ENCODE data around the gene SLCO2B1. TPM values are rescaled to one million over a fixed set of nuclear protein-coding genes. Genes with fewer than 3 reads are reported as not detected.

Gene SLCO2B1
- total RNA-seq, 1 experiment from 2014 or later = 1.0 TPM

DNA sequence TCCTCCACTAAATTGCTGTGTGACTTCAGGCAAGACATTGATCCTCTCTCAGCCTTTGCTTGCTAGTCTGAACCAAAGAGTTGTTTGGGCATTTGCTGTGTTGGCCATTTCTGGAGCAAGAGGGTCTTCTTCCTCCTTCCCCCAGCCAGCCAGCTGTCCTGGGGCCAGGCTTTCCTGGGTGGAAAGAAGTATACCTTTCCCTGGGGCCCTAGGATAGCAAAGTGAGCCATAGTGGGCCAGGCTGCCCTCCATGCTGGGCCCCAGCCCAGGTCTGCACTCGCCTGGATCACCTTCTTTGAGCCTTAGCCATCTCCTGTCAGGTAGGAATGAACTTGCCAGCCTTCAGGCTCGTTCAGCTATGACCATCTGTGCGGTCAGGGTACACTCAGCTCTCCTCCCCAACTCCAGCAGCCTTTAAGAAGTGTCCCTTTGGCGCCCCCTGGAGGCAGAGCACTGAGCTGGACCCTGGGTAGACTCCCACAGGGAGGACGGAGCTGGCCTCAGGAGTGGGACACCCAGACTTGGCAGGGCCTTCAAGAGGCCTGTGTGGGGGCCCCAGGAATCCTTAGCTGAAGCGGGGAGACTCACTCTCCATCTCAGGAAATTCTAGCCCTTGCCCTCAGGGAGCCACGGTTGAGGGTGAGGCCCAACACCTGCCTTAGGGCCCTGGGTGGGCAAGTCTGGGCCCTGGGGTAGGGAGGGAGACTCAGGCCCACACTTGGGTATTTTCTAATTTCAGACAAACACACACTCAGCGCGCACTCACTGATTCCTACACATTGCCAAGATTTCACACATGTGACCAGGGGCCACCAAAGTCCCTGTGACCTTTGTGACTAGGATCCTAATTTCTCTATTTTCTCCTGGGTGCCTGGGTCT is 54.0 kb downstream of the SLCO2B1 start:
- H3K4me3 ChIP-seq (ENCODE audit: low read depth, low read length, poor library complexity, severe bottlenecking) = no peak overlapping the region
- intact Hi-C loops (cut with micrococcal nuclease; ENCODE audit: unreplicated experiment) = loop anchor here (1.0 kb wide), 2 partner anchors 61 to 182 kb away; no protein-coding TSS in a partner anchor
- ChIA-PET POLR2A (ENCODE audit: low non-redundant PET) (interaction anchor here (0.6 kb wide), 1 partner anchor 155 kb away, joined by 3 read pairs; no protein-coding TSS in a partner anchor), CTCF (interaction anchor here (0.5 to 3.1 kb wide), 22 partner anchors 8 to 279 kb away, joined by 3 to 178 read pairs (median 4); no protein-coding TSS in a partner anchor)
- H3K9me3 ChIP-seq (ENCODE audit: low read depth, low read length, poor library complexity, severe bottlenecking) = no peaks in the 10 kb centered on the region
- TF ChIP-seq, protein P1, sequence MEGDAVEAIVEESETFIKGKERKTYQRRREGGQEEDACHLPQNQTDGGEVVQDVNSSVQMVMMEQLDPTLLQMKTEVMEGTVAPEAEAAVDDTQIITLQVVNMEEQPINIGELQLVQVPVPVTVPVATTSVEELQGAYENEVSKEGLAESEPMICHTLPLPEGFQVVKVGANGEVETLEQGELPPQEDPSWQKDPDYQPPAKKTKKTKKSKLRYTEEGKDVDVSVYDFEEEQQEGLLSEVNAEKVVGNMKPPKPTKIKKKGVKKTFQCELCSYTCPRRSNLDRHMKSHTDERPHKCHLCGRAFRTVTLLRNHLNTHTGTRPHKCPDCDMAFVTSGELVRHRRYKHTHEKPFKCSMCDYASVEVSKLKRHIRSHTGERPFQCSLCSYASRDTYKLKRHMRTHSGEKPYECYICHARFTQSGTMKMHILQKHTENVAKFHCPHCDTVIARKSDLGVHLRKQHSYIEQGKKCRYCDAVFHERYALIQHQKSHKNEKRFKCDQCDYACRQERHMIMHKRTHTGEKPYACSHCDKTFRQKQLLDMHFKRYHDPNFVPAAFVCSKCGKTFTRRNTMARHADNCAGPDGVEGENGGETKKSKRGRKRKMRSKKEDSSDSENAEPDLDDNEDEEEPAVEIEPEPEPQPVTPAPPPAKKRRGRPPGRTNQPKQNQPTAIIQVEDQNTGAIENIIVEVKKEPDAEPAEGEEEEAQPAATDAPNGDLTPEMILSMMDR (conservative IDR thresholded peaks at IDR 0.05; ENCODE audit: low read depth, low read length) = peak; percentile 99
- TF ChIP-seq EZH2 (IDR thresholded peaks at IDR 0.05; ENCODE audit: borderline replicate concordance, low read depth, low read length, poor library complexity, severe bottlenecking) = no peak
- no peaks in the 10 kb centered on the region for H3K4me1 ChIP-seq (ENCODE audit: insufficient read depth, low read length, poor library complexity, severe bottlenecking)
- no peaks in the 10 kb centered on the region for H3K36me3 ChIP-seq (ENCODE audit: insufficient read depth, low read length, poor library complexity, severe bottlenecking)
- no peak overlapping the region for H3K27ac ChIP-seq (ENCODE audit: low read depth, low read length, poor library complexity, severe bottlenecking)
- BruUV-seq (replicated peaks) = no TSS peak
- H3K27me3 ChIP-seq (replicated peaks; ENCODE audit: insufficient read depth, low read depth, low read length, poor library complexity) = peaks cover 24% of the 10 kb centered on the region
- DNase-seq (ENCODE audit: low spot score) = peak; percentile 87

DNA sequence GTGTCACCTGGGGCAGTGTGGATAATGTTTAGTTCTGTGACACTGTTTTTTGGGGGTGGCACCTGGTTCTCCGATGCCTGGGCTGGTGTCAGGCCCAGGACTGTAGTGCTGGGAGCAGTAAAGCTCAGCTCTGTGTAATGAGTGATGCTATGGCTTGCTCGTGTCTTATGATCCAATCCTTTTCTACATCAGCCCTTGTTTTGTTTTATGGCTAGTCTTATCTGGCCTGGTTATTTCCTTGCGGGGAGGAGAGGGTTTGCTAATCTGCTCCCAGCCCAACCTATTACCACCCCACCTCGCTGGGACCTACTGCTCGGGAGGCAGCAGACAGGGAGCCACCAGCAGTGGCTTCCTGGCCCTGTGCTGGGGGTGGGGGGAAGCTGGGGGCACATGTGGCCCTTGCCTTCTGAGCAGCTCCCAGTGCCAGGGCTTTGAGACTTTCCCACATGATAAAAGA is 54.7 kb downstream of the SLCO2B1 start:
- Histone ChIP-seq H3K36me3 (ENCODE audit: insufficient read depth, low read length, poor library complexity, severe bottlenecking) (no peaks in the 10 kb centered on the region), H3K9me3 (ENCODE audit: low read depth, low read length, poor library complexity, severe bottlenecking) (no peaks in the 10 kb centered on the region), H3K27ac (ENCODE audit: low read depth, low read length, poor library complexity, severe bottlenecking) (no peak overlapping the region), H3K4me3 (ENCODE audit: low read depth, low read length, poor library complexity, severe bottlenecking) (no peak overlapping the region), H3K27me3 (replicated peaks; ENCODE audit: insufficient read depth, low read depth, low read length, poor library complexity) (peaks cover 25% of the 10 kb centered on the region), H3K4me1 (ENCODE audit: insufficient read depth, low read length, poor library complexity, severe bottlenecking) (no peaks in the 10 kb centered on the region)
- ChIA-PET CTCF (interaction anchor here (0.5 to 3.1 kb wide), 20 partner anchors 9 to 503 kb away, joined by 3 to 178 read pairs (median 4); no protein-coding TSS in a partner anchor), POLR2A (ENCODE audit: low non-redundant PET) (interaction anchor here (0.6 kb wide), 1 partner anchor 154 kb away, joined by 3 read pairs; no protein-coding TSS in a partner anchor)
- TF ChIP-seq, protein P1 (conservative IDR thresholded peaks at IDR 0.05; ENCODE audit: low read depth, low read length) = no peak
- TF ChIP-seq EZH2 (IDR thresholded peaks at IDR 0.05; ENCODE audit: borderline replicate concordance, low read depth, low read length, poor library complexity, severe bottlenecking) = no peak
- no peak for DNase-seq (ENCODE audit: low spot score)
- no TSS peak for BruUV-seq (replicated peaks)
- intact Hi-C loops (cut with micrococcal nuclease; ENCODE audit: unreplicated experiment) = loop anchor here (1.0 kb wide), 2 partner anchors 61 to 182 kb away; no protein-coding TSS in a partner anchor

DNA sequence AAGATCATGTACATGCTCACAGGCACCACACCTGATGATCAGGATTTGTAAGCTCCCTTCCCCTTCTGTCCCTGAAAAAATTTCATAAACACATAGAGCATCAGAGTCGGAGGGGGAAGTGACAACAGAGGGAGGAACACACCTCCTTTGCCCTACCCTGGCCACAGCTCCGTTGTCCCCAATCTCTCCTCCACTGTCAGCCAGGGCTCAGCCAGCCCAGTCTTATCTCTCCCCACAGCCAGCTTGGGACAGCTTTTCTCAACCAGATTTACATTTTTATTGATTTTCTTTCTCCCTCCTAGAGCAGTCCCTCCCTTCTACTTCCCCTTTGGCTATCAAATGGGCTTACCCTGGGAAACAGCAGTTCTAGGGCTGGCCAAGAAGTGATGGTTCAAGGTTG is 57.5 kb downstream of the SLCO2B1 start:
- no TSS peak for BruUV-seq (replicated peaks)

More for the DNA sequence above, 57.5 kb downstream of the SLCO2B1 start:
- TF ChIP-seq, protein P1 (conservative IDR thresholded peaks at IDR 0.05; ENCODE audit: low read depth, low read length) = no peak
- no peak for TF ChIP-seq EZH2 (IDR thresholded peaks at IDR 0.05; ENCODE audit: borderline replicate concordance, low read depth, low read length, poor library complexity, severe bottlenecking)
- H3K27me3 ChIP-seq (replicated peaks; ENCODE audit: insufficient read depth, low read depth, low read length, poor library complexity) = peaks cover 28% of the 10 kb centered on the region
- ChIA-PET POLR2A (ENCODE audit: low non-redundant PET) (no interaction called here), CTCF (interaction anchor here (0.7 kb wide), 1 partner anchor 10 kb away, joined by 3 read pairs; no protein-coding TSS in a partner anchor)
- intact Hi-C loops (cut with micrococcal nuclease; ENCODE audit: unreplicated experiment) = no loop called here
- no peak for DNase-seq (ENCODE audit: low spot score)
- H3K27ac ChIP-seq (ENCODE audit: low read depth, low read length, poor library complexity, severe bottlenecking) = no peak overlapping the region
- no peaks in the 10 kb centered on the region for H3K9me3 ChIP-seq (ENCODE audit: low read depth, low read length, poor library complexity, severe bottlenecking)
- no peaks in the 10 kb centered on the region for H3K36me3 ChIP-seq (ENCODE audit: insufficient read depth, low read length, poor library complexity, severe bottlenecking)
- H3K4me3 ChIP-seq (ENCODE audit: low read depth, low read length, poor library complexity, severe bottlenecking) = no peak overlapping the region
- no peaks in the 10 kb centered on the region for H3K4me1 ChIP-seq (ENCODE audit: insufficient read depth, low read length, poor library complexity, severe bottlenecking)

All from A673 (cell line).